ENCODE results near the gene SMC3. TPM values are rescaled to one million over a fixed set of nuclear protein-coding genes. Genes with fewer than 3 reads are reported as not detected.
"Not testable (repeated sequence)": the region's sequence is repeated elsewhere in the genome, so short reads cannot be mapped to it uniquely, and the experiment has no call there.

The SMC3 gene
- total RNA-seq, 2 experiments from 2014 or later, result 76.8 to 83.5 TPM

DNA sequence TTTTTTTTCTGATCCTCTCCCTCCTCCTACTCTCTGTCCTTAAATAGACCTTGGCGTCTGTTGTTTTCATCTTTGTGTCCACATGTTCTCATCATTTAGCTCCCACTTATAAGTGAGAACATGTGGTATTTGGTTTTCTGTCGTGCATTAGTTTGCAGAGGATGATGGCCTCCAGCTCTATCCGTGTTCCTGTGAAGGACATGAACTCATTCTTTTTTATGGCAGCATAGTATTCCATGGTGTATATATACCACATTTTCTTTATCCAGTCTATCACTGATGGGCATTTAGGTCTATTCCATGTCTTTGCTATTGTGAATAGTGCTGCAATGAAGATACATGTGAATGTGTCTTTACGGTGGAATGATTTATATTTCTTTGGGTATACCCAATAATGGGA is 55.8 kb downstream of the SMC3 start:
- CTCF ChIA-PET, result interaction anchor here (0.6 to 2.0 kb wide), 5 partner anchors 12 to 330 kb away, joined by 3 to 12 read pairs (median 6); no protein-coding TSS in a partner anchor
- H3K36me3 Mint-ChIP-seq (ENCODE audit: low read depth); H3K9me3 Mint-ChIP-seq (ENCODE audit: low read depth); ATAC-seq; H3K4me3 Mint-ChIP-seq; intact Hi-C loops (cut with DNase I, micrococcal nuclease); H3K27me3 Mint-ChIP-seq; H3K27ac Mint-ChIP-seq; DNase-seq; POLR2A ChIA-PET: not testable (repeated sequence)
- peaks cover 12% of the 10 kb centered on the region for H3K4me1 Mint-ChIP-seq

DNA sequence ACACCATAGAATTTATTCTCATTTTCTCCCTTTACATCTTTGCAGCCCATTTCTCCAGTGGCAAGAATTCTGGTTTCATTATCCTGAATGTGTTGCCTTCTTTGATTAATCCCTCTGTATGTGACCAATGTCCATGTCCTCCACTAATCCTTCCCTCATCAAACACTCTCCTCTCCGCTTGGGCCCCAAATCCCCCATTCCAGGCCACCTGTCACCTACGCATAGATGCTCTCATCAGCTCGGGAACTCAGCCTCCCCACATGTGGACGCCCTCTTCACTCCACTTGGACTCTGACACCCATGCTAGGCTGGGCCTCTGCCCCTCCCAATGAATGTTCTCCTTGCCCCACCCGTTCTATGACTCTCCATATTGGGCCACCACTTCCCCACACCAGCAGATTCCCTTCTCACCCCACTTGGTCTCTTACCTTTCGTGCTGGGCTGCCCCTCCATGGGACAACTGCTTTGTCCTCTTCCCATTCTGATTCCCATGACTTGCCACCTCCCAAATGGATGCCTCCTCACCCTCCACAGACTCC is 57.9 kb downstream of the SMC3 start:
- Mint-ChIP-seq H3K4me1 (no peaks in the 10 kb centered on the region), H3K27ac (no peak overlapping the region), H3K27me3 (peaks cover 5% of the 10 kb centered on the region), H3K36me3 (ENCODE audit: low read depth) (no peaks in the 10 kb centered on the region), H3K9me3 (ENCODE audit: low read depth) (peaks cover 4% of the 10 kb centered on the region), H3K4me3 (no peak overlapping the region)
- ATAC-seq (no peak), DNase-seq (no peak)
- CTCF ChIA-PET, result interaction anchor here (0.9 kb wide), 1 partner anchor 10 kb away, joined by 3 read pairs; no protein-coding TSS in a partner anchor
- POLR2A ChIA-PET, result no interaction called here
- intact Hi-C loops (cut with DNase I, micrococcal nuclease), result no loop called here

DNA sequence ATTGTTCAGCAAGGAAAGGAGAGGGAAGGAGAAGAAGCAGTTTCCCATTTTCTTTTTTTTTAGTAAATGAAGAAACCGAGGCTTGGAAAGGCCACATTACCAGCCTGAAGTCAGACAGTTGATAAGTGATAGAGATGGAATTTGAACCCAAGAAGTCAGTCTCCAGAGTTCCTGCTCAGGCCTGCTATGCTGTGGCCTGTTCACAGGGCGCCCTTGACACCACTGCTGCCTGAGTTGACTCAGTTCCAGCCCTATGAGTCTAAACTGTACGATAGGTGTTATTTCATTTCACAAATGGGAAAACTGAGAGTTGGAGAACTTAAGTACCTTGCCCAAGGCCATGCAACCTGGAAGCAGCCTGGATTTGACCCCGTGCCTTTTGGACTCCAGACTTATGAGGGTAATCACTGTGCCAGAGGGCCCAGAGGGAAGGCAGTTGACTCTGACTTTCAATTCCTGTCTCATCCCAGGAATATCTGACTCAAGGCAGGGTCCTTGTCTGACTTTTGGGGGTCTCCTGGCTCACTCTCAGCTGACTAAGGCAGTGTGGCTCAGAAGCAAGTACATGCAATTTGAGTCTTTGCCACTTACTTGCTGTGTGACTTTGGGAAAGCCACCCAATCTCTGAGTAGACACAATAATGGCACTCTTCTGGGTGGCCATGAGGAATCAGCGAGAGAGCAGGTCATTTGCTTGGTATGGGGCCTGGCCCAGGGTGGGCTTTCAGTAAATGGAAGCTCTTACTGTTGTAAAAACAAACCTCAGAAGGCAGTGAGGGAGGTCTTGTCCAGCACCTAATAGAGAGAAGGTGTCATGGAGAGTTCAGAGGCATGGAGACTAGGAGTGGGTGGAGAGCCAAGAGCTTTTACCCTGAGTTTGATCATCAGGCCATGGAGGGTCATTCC is 58.7 kb downstream of the SMC3 start:
- no peak for DNase-seq
- Mint-ChIP-seq H3K27ac (no peak overlapping the region), H3K4me3 (no peak overlapping the region), H3K4me1 (no peaks in the 10 kb centered on the region), H3K27me3 (peaks cover 5% of the 10 kb centered on the region), H3K9me3 (ENCODE audit: low read depth) (peaks cover 4% of the 10 kb centered on the region), H3K36me3 (ENCODE audit: low read depth) (no peaks in the 10 kb centered on the region)
- CTCF ChIA-PET, result no interaction called here
- POLR2A ChIA-PET, result no interaction called here
- ATAC-seq, result no peak
- intact Hi-C loops (cut with DNase I, micrococcal nuclease), result no loop called here

DNA sequence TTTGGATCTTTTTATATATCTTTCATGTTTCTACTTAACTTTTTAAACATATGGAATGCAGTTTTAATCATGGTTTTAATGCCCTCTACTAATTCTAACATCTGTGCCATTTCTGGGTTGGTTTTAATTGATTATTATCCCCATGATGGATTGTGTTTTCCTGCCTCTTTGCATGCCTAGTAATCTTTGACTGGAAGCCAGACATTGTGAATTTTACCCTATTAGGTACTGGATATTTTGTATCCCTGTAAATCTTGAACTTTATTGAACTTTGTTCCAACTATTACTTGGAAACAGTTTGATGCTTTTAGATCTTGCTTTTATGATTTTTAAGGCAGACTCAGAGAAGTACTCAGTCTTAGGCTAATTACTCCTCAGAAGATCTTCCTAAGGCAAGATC is 60.7 kb downstream of the SMC3 start:
- DNase-seq, result no peak
- Mint-ChIP-seq H3K27ac (no peak overlapping the region), H3K4me1 (no peaks in the 10 kb centered on the region), H3K36me3 (ENCODE audit: low read depth) (no peaks in the 10 kb centered on the region), H3K9me3 (ENCODE audit: low read depth) (peaks cover 2% of the 10 kb centered on the region), H3K27me3 (peaks cover 5% of the 10 kb centered on the region), H3K4me3 (no peak overlapping the region)
- no peak for ATAC-seq
- POLR2A ChIA-PET, result no interaction called here
- CTCF ChIA-PET, result no interaction called here
- intact Hi-C loops (cut with DNase I, micrococcal nuclease), result no loop called here

DNA sequence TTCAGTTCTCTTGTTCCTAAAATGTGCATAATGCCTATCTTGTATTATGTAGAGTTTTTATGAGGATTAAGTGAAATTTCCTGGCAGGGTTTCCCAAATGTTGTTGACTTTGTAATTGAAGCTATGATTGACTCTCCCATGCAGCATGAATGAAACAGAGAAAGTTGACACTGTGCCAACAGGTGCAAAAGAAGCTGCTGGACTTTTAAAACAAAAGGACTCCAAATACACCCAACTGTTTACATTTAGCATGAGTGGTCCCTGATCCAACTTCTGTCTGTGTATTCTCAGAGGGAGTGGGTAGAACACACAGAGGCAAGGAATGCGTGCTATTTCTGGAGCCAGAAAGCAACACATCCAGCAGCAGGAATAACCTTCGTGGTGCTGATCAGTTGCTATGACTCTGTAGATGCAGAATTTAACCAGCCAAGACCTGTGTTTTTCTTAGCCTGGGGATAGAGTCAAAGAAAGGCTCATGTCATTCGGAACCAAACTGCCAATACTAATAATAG is 62.2 kb downstream of the SMC3 start:
- ChIA-PET POLR2A (no interaction called here), CTCF (interaction anchor here (0.6 kb wide), 1 partner anchor 538 kb away, joined by 3 read pairs; no protein-coding TSS in a partner anchor)
- no peak overlapping the region for H3K4me3 Mint-ChIP-seq
- peaks cover 5% of the 10 kb centered on the region for H3K27me3 Mint-ChIP-seq
- no peaks in the 10 kb centered on the region for H3K36me3 Mint-ChIP-seq (ENCODE audit: low read depth)
- no peak for DNase-seq
- no peak for ATAC-seq
- intact Hi-C loops (cut with DNase I, micrococcal nuclease), result no loop called here
- no peaks in the 10 kb centered on the region for H3K9me3 Mint-ChIP-seq (ENCODE audit: low read depth)
- H3K4me1 Mint-ChIP-seq, result no peaks in the 10 kb centered on the region
- H3K27ac Mint-ChIP-seq, result no peak overlapping the region

DNA sequence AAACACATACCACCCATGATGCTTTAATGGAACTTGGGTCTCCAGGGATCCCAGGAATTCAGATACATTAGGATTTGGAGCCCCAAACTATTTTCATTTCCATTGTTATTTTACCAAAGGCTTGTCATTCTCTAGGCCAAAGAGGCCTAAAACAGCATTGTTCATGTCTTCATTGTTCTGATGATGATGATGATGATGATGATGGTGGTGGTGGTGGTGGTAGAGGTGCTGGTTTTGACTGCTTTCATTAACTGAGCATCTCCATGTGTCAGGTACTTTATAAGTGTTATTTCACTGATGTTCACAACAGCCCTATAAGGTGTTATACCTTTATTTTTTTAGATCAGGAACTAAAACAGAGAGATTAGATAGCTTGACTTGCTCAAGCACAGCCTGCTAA is 64.4 kb downstream of the SMC3 start:
- Mint-ChIP-seq H3K4me3 (no peak overlapping the region), H3K9me3 (ENCODE audit: low read depth) (no peaks in the 10 kb centered on the region), H3K27me3 (no peaks in the 10 kb centered on the region), H3K4me1 (no peaks in the 10 kb centered on the region), H3K36me3 (ENCODE audit: low read depth) (no peaks in the 10 kb centered on the region), H3K27ac (no peak overlapping the region)
- POLR2A ChIA-PET, result no interaction called here
- CTCF ChIA-PET, result interaction anchor here (2.3 kb wide), 1 partner anchor 40 kb away, joined by 7 read pairs; no protein-coding TSS in a partner anchor
- intact Hi-C loops (cut with DNase I, micrococcal nuclease), result no loop called here
- DNase-seq (no peak), ATAC-seq (no peak)

DNA sequence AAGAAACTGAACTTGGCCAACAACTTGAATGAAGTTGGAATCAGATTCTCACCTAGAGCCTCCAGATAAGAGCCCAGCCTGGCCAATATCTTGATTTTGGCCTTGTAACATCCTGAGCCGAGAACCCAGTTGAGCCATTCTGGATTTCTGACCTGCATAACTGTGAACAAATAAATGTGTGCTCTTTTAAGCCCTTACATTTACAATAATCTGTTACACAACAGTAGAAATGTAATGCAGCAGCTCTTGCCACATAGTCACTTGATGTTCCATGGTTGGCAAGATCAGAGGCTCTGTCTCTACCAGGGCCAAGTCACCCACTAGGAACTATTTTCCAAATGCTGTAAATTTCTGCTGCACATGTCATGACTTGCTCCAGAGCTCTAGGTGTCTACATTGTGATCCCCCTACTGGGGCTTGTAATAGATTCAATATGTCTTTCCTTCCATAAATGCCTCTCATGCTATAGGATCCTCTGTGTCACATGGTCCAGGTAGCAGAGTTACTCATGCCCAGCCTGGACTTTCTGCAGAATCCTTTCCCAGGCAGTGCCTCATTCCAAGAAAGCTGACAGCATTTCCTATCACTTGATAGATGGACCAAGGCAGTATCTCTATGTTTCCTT is 65.2 kb downstream of the SMC3 start:
- ChIA-PET POLR2A (no interaction called here), CTCF (interaction anchor here (0.9 to 2.3 kb wide), 2 partner anchors 22 to 39 kb away, joined by 4 to 7 read pairs; no protein-coding TSS in a partner anchor)
- H3K27me3 Mint-ChIP-seq, result no peaks in the 10 kb centered on the region

DNA sequence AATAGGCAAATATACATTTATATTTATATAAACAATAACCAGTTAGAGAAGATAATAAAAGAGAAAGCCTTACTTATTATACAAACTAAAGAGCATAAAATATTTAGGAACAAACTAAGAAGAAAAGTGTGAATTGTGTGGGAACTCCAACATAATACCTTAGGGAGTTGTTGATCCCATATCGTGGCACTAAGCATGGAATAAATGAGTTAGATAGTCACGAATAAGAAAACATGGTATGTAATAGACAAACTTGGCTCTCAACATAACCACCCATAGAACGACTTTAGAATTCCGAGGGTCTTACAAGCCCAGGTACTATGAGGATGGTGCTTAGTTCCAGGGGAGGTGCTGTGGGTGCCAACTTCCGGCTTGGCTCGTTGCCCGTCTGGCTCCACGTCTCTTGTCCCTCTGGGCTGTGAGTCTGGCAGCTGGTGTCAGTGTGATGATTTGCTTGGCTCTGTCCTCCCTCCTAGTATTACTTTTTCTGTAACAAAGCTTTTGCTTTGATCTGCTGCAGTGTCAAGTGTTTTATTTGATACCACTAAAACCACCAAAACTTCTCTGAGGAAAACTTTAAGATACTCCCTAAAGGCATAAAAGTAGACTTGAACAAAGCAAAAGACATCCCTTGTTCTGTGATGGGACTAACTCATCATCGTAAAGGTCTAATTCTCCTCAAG is 67.2 kb downstream of the SMC3 start:
- H3K36me3 Mint-ChIP-seq (ENCODE audit: low read depth), result no peaks in the 10 kb centered on the region
- H3K4me1 Mint-ChIP-seq, result no peaks in the 10 kb centered on the region
- ChIA-PET POLR2A (interaction anchor here (0.6 kb wide), 1 partner anchor 64 kb away, joined by 3 read pairs; no protein-coding TSS in a partner anchor), CTCF (interaction anchor here (0.7 to 1.7 kb wide), 3 partner anchors 12 to 29 kb away, joined by 3 to 5 read pairs (median 3); no protein-coding TSS in a partner anchor)
- intact Hi-C loops (cut with DNase I, micrococcal nuclease), result no loop called here
- no peaks in the 10 kb centered on the region for H3K9me3 Mint-ChIP-seq (ENCODE audit: low read depth)
- ATAC-seq (no peak), DNase-seq (no peak)
- no peak overlapping the region for H3K4me3 Mint-ChIP-seq
- no peak overlapping the region for H3K27ac Mint-ChIP-seq
- H3K27me3 Mint-ChIP-seq, result peaks cover 4% of the 10 kb centered on the region

More for the DNA sequence above, 65.2 kb downstream of the SMC3 start:
- no peak overlapping the region for H3K4me3 Mint-ChIP-seq
- H3K4me1 Mint-ChIP-seq, result no peaks in the 10 kb centered on the region
- DNase-seq (no peak), ATAC-seq (no peak)
- no peak overlapping the region for H3K27ac Mint-ChIP-seq
- no peaks in the 10 kb centered on the region for H3K36me3 Mint-ChIP-seq (ENCODE audit: low read depth)
- intact Hi-C loops (cut with DNase I, micrococcal nuclease), result no loop called here
- no peaks in the 10 kb centered on the region for H3K9me3 Mint-ChIP-seq (ENCODE audit: low read depth)

DNA sequence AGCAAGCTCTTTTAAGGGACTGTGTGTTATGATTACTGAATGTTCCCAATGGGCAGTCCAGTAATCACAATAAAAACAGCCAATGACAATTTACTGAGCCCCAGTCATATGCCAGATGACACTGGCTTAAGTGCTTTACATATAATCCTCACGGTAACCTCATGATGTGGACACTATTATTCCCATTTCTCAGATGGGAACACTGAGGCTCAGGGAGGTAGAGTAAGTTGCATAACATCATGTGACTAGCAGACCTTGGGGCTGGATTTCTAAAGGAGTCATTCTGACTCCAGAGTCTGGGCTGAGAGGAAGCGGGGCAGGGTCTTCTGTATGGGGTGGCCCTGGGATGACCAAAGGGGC is 69.1 kb downstream of the SMC3 start:
- ATAC-seq (no peak), DNase-seq (no peak)
- intact Hi-C loops (cut with DNase I, micrococcal nuclease), result no loop called here
- Mint-ChIP-seq H3K4me1 (peaks cover 9% of the 10 kb centered on the region), H3K9me3 (ENCODE audit: low read depth) (no peaks in the 10 kb centered on the region), H3K27ac (no peak overlapping the region), H3K4me3 (no peak overlapping the region), H3K36me3 (ENCODE audit: low read depth) (no peaks in the 10 kb centered on the region), H3K27me3 (peaks cover 11% of the 10 kb centered on the region)
- POLR2A ChIA-PET, result no interaction called here
- CTCF ChIA-PET, result interaction anchor here (0.7 to 1.7 kb wide), 2 partner anchors 36 to 160 kb away, joined by 3 to 4 read pairs; no protein-coding TSS in a partner anchor

DNA sequence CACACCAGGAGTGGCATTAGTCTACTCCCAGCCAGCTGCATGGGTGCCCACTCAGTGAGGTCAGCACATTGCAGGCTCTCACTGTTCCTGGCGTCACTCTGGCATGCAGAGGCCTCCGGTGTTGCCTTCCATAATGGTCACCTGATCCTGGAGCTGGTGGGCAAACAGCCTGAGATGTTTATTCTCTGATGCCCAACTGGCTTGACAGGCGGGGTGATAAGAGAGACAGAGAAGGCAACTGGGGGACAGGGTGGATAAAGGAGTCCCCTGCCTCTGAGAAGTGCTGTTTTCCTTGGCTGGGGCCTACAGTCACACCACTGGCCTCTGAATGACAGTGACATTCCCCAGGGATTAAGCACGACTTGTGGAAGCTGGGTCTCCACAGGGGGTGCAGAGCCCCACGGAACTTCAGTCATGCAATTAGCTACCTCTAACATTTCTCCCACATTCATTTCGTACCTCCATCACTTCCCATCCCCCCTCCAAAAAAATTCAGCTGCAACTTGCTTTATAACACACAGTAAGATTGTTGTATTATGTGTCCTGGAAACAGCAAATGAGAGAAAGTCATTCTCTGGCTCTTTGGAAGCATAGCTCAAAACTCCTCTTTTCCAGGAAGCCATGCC is 69.5 kb downstream of the SMC3 start:
- DNase-seq, result no peak
- H3K4me3 Mint-ChIP-seq, result no peak overlapping the region
- intact Hi-C loops (cut with DNase I, micrococcal nuclease), result no loop called here
- no peaks in the 10 kb centered on the region for H3K36me3 Mint-ChIP-seq (ENCODE audit: low read depth)
- peaks cover 14% of the 10 kb centered on the region for H3K27me3 Mint-ChIP-seq
- no peaks in the 10 kb centered on the region for H3K9me3 Mint-ChIP-seq (ENCODE audit: low read depth)
- H3K4me1 Mint-ChIP-seq, result peaks cover 12% of the 10 kb centered on the region
- CTCF ChIA-PET, result interaction anchor here (0.6 to 1.7 kb wide), 4 partner anchors 16 to 435 kb away, joined by 3 to 5 read pairs (median 4); no protein-coding TSS in a partner anchor
- ATAC-seq, result no peak
- H3K27ac Mint-ChIP-seq, result no peak overlapping the region
- POLR2A ChIA-PET, result no interaction called here

All from activated CD4-positive, alpha-beta T cell treated with anti-CD3 and anti-CD28 coated beads for 36 hours (primary cell).